HepG2 (cell line): ENCODE data around the gene ZSWIM8. TPM values are rescaled to one million over a fixed set of nuclear protein-coding genes. Genes with fewer than 3 reads are reported as not detected.

Experiments used
- ELF3 ChIP-seq: IDR thresholded peaks from 2 replicates; pipeline ENCODE4 v1.6.1; 2016; ENCODE audit warnings: missing genetic modification reagents, missing compliant biosample characterization
- ERF ChIP-seq: IDR thresholded peaks from 2 replicates; pipeline ENCODE4 v1.6.1; 2018; ENCODE audit warnings: missing biosample characterization, missing genetic modification reagents
- FOXJ3 ChIP-seq: sonication (generic); formaldehyde crosslinking; IDR thresholded peaks from 2 replicates; pipeline ENCODE4 v1.4.0; 2020; ENCODE audit warnings: missing genetic modification reagents, mild to moderate bottlenecking, borderline replicate concordance
- GATAD2A ChIP-seq: IDR thresholded peaks from 2 replicates; pipeline ENCODE4 v1.6.1; 2016
- HNRNPUL1 ChIP-seq: fragments of 200-400 bp; formaldehyde crosslinking; IDR thresholded peaks from 2 replicates; pipeline ENCODE4 v1.6.1; 2017; ENCODE audit warnings: low read depth, mild to moderate bottlenecking, low read length, moderate library complexity
- JUND ChIP-seq: sonication (generic); formaldehyde crosslinking; IDR thresholded peaks from 2 replicates; pipeline ENCODE4 v1.8.0; 2022; ENCODE audit warnings: mild to moderate bottlenecking, missing genetic modification reagents
- KLF12 ChIP-seq: sonication (generic); formaldehyde crosslinking; IDR thresholded peaks from 2 replicates; pipeline ENCODE4 v1.4.0; 2020; ENCODE audit warnings: missing genetic modification reagents, borderline replicate concordance
- MEF2D ChIP-seq: sonication (generic); formaldehyde crosslinking; IDR thresholded peaks from 2 replicates; pipeline ENCODE4 v1.5.1; 2020; ENCODE audit warnings: mild to moderate bottlenecking, missing genetic modification reagents
- PHF5A ChIP-seq: IDR thresholded peaks from one replicate; pipeline ENCODE4 v1.6.1; 2018; ENCODE audit warnings: low read depth, missing genetic modification reagents; ENCODE audit not compliant: unreplicated experiment
- RORA ChIP-seq: sonication (generic); formaldehyde crosslinking; IDR thresholded peaks from 2 replicates; pipeline ENCODE4 v1.5.0; 2020; ENCODE audit warnings: mild to moderate bottlenecking, missing genetic modification reagents, moderate library complexity
- RXRB ChIP-seq: IDR thresholded peaks from 2 replicates; pipeline ENCODE4 v1.6.1; 2016; ENCODE audit warnings: borderline replicate concordance, missing genetic modification reagents, missing compliant biosample characterization
- TOPORS ChIP-seq: sonication (generic); formaldehyde crosslinking; IDR thresholded peaks from 2 replicates; pipeline ENCODE4 v1.8.0; 2023; ENCODE audit warnings: mild to moderate bottlenecking, missing genetic modification reagents
- ZNF230 ChIP-seq: sonication (generic); formaldehyde crosslinking; IDR thresholded peaks from 2 replicates; pipeline ENCODE4 v1.4.0; 2020; ENCODE audit warnings: mild to moderate bottlenecking, missing genetic modification reagents
- ZNF329 ChIP-seq: sonication (generic); formaldehyde crosslinking; IDR thresholded peaks from 2 replicates; pipeline ENCODE4 v1.9.0; 2021; ENCODE audit warnings: low read depth, mild to moderate bottlenecking, missing genetic modification reagents
- ZNF343 ChIP-seq: sonication (generic); formaldehyde crosslinking; IDR thresholded peaks from 2 replicates; pipeline ENCODE4 v1.4.0; 2020; ENCODE audit warnings: mild to moderate bottlenecking, missing genetic modification reagents
- ZNF790 ChIP-seq: sonication (generic); formaldehyde crosslinking; IDR thresholded peaks from 2 replicates; pipeline ENCODE4 v1.8.0; 2022; ENCODE audit warnings: missing genetic modification reagents, mild to moderate bottlenecking, borderline replicate concordance
- ZNF850 ChIP-seq: sonication (generic); formaldehyde crosslinking; conservative IDR thresholded peaks from 2 replicates; pipeline ENCODE4 v1.9.0; 2021; ENCODE audit warnings: mild to moderate bottlenecking, missing genetic modification reagents
- polyA plus RNA-seq, 8 experiments: library from polyadenylated mRNA; depleted of rRNA in 3 of 8; stranded (reverse) in 7 of 8; unstranded in 1 of 8; fragments of >200 nt; fragmentation: Illumina TruSeq in 4 of 8; extraction: Trizol in 4 of 8; gene quantifications; 2 replicates each; pipeline versions ENCODE4 v1.2.1 to v1.2.3, GENCODE V29; 2011 to 2016; ENCODE audit warnings: low read depth in 4 of 8, missing spikeins in 1 of 8, mixed read lengths in 1 of 8; ENCODE audit not compliant: insufficient read depth in 1 of 8
- total RNA-seq, 5 experiments: library from RNA; depleted of rRNA; stranded (reverse); fragments of >200 nt; fragmentation: Illumina TruSeq; extraction: Trizol; gene quantifications; 2 replicates each; pipeline ENCODE4 v1.2.3, GENCODE V29; 2016; ENCODE audit warnings: low read depth in 1 of 5
- TF ChIP-seq, protein P1 (sequence below): sonication (generic); formaldehyde crosslinking; conservative IDR thresholded peaks from 2 replicates; pipeline ENCODE4 v1.4.0; 2020; ENCODE audit warnings: mild to moderate bottlenecking, missing genetic modification reagents, moderate library complexity
- TF ChIP-seq, protein P2 (sequence below): sonication (generic); formaldehyde crosslinking; conservative IDR thresholded peaks from 2 replicates; pipeline ENCODE4 v1.4.0; 2020; ENCODE audit warnings: missing genetic modification reagents
- TF ChIP-seq, protein P3 (sequence below): sonication (generic); formaldehyde crosslinking; IDR thresholded peaks from 2 replicates; pipeline ENCODE4 v1.5.1; 2020; ENCODE audit warnings: missing genetic modification reagents, mild to moderate bottlenecking, borderline replicate concordance
- TF ChIP-seq, protein P4 (sequence below): sonication (generic); formaldehyde crosslinking; IDR thresholded peaks from 2 replicates; pipeline ENCODE4 v1.9.0; 2021; ENCODE audit warnings: missing genetic modification reagents, borderline replicate concordance
- TF ChIP-seq, protein P5 (sequence below): sonication (generic); formaldehyde crosslinking; IDR thresholded peaks from 2 replicates; pipeline ENCODE4 v1.4.0; 2020; ENCODE audit warnings: mild to moderate bottlenecking, missing genetic modification reagents

ZSWIM8 gene
- total and polyA plus RNA-seq, 2 of the 13 experiments (the other 11 are each of a cell fraction or from before 2014, with no cell fraction given), result 39.9 to 98.2 TPM

DNA sequence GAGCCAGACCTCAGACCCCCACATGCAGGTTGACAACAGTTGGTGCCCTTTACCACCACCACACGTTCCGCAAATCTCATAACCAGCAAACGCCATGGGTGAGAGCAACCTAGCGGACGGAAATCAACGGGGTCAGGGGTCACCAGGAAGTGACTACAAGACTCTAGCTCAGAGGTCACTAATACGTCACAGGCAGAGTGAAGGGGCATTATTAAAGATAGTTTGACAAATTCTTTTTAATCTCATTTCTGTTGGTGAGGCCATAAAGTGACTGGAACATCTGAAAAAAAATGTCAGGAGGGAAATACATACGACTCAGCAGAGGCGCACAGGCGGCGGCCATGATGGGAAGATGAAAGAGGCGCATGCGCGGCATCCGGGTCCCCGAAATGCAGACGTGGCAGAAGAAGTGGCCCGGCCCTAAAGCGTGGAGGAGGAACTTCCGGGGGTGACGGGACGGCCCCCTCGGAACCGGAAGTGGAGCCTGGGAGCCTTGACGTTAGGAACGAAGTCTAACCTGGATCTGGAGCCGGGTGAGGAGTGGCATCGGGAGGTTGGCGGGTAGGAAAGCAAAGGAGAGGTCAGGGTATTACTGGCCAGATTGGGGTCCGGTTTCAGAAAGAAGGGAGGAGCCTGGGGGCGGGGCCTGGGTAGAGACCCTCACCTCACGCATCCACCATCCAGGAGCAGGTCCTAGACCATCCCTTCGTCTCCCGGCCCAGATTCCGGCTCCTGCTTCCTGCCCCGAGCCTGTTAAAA is 41.3 kb upstream of the ZSWIM8 start, which contains the start of gene SEC24C (continued):
- TF ChIP-seq, protein P1, sequence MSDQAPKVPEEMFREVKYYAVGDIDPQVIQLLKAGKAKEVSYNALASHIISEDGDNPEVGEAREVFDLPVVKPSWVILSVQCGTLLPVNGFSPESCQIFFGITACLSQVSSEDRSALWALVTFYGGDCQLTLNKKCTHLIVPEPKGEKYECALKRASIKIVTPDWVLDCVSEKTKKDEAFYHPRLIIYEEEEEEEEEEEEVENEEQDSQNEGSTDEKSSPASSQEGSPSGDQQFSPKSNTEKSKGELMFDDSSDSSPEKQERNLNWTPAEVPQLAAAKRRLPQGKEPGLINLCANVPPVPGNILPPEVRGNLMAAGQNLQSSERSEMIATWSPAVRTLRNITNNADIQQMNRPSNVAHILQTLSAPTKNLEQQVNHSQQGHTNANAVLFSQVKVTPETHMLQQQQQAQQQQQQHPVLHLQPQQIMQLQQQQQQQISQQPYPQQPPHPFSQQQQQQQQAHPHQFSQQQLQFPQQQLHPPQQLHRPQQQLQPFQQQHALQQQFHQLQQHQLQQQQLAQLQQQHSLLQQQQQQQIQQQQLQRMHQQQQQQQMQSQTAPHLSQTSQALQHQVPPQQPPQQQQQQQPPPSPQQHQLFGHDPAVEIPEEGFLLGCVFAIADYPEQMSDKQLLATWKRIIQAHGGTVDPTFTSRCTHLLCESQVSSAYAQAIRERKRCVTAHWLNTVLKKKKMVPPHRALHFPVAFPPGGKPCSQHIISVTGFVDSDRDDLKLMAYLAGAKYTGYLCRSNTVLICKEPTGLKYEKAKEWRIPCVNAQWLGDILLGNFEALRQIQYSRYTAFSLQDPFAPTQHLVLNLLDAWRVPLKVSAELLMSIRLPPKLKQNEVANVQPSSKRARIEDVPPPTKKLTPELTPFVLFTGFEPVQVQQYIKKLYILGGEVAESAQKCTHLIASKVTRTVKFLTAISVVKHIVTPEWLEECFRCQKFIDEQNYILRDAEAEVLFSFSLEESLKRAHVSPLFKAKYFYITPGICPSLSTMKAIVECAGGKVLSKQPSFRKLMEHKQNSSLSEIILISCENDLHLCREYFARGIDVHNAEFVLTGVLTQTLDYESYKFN, result peak; percentile 52
- TF ChIP-seq ELF3 (CRISPR knock-in tag) (peak; percentile 80), ZNF343 (CRISPR knock-in tag) (no peak), KLF12 (no peak), HNRNPUL1 (no peak), ZNF850 (CRISPR knock-in tag) (no peak), TOPORS (CRISPR knock-in tag) (no peak), FOXJ3 (no peak), ZNF230 (CRISPR knock-in tag) (peak; percentile 22), PHF5A (CRISPR knock-in tag) (peak; percentile 23), MEF2D (peak; percentile 91), RXRB (CRISPR knock-in tag) (peak; percentile 78), ZNF329 (CRISPR knock-in tag) (no peak), RORA (CRISPR knock-in tag) (no peak), ZNF790 (CRISPR knock-in tag) (no peak), JUND (no peak), ERF (CRISPR knock-in tag) (peak; percentile 46; the same call in 1 of the 2 replicates), GATAD2A (CRISPR knock-in tag) (peak; percentile 37; the same call in 1 of the 2 replicates)
- TF ChIP-seq, protein P2, sequence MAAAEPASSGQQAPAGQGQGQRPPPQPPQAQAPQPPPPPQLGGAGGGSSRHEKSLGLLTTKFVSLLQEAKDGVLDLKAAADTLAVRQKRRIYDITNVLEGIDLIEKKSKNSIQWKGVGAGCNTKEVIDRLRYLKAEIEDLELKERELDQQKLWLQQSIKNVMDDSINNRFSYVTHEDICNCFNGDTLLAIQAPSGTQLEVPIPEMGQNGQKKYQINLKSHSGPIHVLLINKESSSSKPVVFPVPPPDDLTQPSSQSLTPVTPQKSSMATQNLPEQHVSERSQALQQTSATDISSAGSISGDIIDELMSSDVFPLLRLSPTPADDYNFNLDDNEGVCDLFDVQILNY (CRISPR knock-in tag), result no peak
- TF ChIP-seq, protein P3, sequence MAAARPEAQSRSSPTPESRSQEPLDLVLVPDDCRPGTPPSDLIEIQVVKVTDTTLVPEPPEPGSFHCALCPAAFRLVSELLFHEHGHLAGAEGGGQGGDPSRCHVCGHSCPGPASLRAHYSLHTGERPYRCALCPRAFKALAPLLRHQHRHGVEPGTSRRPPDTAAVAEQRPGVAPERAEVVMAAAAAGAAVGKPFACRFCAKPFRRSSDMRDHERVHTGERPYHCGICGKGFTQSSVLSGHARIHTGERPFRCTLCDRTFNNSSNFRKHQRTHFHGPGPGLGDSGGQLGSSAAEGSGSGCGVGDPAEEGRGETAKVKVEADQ, result 0 out of 2 replicates have a peak, but pooled peaks have one; percentile 11
- TF ChIP-seq, protein P4, sequence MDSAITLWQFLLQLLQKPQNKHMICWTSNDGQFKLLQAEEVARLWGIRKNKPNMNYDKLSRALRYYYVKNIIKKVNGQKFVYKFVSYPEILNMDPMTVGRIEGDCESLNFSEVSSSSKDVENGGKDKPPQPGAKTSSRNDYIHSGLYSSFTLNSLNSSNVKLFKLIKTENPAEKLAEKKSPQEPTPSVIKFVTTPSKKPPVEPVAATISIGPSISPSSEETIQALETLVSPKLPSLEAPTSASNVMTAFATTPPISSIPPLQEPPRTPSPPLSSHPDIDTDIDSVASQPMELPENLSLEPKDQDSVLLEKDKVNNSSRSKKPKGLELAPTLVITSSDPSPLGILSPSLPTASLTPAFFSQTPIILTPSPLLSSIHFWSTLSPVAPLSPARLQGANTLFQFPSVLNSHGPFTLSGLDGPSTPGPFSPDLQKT, result no peak
- TF ChIP-seq, protein P5, sequence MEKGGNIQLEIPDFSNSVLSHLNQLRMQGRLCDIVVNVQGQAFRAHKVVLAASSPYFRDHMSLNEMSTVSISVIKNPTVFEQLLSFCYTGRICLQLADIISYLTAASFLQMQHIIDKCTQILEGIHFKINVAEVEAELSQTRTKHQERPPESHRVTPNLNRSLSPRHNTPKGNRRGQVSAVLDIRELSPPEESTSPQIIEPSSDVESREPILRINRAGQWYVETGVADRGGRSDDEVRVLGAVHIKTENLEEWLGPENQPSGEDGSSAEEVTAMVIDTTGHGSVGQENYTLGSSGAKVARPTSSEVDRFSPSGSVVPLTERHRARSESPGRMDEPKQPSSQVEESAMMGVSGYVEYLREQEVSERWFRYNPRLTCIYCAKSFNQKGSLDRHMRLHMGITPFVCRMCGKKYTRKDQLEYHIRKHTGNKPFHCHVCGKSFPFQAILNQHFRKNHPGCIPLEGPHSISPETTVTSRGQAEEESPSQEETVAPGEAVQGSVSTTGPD (CRISPR knock-in tag), result no peak
